ENCODE results near the gene ANXA6.

ANXA6 gene

DNA sequence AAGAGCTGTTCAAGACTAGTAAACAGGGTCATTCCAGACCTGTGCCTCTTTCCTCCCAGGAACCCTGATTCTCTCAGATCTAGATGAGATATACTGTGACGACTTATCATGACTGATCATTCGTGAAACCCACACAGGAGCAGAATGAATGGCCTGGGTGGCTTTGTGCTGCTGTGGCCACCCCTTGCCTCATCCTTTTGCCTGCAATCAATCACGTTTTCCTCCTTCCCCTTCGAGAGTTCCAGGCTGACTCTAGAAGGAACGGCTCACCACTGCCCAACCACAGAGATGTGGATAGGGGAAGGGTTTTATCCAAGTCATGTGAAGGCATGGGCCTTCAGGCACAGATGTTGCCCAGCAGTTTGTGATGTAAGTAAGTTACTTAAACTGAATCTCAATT lies 5.8 kb downstream of the ANXA6 start:
- no peak for DNase-seq

- DNase-seq = peak; percentile 45
Measured at GRCh38 chr5:151151263-151151660, 6.3 kb downstream of the ANXA6 start.

DNA sequence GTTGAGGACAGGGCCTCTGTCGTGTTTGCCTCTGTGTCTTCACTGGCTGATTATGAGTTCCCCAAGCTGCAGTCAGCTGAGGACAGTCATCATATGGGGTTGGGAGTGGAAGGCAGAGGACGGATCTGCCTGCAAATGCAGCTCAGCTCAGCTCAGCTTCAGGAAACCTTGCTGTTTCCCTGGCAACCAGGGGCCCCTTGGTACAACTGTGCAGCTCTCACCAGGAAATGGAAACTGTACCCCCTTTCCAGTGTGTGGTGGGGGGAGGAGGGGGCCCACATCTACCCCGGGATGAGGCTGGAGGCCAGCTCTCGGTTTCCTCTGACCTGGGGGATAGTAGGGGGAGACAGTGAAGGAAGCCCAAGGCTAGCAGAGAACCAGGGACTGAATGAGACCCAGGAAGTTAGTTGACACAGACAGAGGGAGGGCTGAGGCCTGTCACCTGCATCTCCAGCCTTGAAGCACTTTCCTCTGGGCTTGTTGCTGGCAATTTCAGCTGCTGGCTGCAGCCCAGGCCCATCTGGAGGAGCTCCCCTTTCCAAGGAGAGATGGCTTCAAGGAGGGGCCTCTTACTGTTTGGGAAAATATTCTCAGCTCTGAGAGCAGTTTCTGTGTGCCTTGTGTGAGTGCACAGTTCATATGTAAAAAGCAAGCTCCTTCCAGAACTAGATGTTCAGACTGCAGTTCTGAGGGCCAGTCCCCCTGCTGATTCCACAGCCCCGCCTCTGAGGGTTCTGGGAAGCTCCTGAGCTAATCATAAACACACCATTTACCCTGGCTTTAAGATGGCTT lies 6.9 kb downstream of the ANXA6 start:
- peak; percentile 85 for DNase-seq

GRCh38 chr5:151148583-151148982 lies 9.0 kb downstream of the ANXA6 start:
- DNase-seq = peak; percentile 45

GRCh38 chr5:151147033-151147432 lies 10.5 kb downstream of the ANXA6 start:
- no peak for DNase-seq

DNA sequence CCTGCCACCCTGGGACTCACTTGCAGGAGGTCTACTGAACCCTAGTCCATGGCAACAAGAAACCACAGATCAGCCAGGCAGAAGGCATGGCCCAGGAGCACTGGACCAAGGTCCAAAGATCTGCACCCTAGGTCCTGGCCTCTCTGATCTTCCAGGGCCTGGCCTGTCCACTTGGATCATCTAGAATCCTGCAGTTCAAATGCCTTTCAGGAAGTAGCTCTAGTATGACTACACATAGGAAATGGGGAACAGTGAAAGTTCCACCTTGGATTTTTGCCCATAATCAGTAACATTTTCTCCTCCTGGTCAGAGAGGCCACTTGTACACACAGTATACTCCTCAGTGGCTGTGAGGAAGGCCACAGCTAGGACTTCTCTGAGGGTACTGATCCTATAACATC lies 11.5 kb downstream of the ANXA6 start:
- no peak for DNase-seq

GRCh38 chr5:151144922-151145321 lies 12.7 kb downstream of the ANXA6 start:
- DNase-seq = no peak

- no peak for DNase-seq
Measured at GRCh38 chr5:151144275-151144674, 13.3 kb downstream of the ANXA6 start.

- no peak for DNase-seq
Measured at GRCh38 chr5:151143645-151144044, 13.9 kb downstream of the ANXA6 start.

- DNase-seq = no peak
Measured at GRCh38 chr5:151142933-151143332, 14.6 kb downstream of the ANXA6 start.

GRCh38 chr5:151141535-151141934 lies 16.0 kb downstream of the ANXA6 start:
- DNase-seq = peak; percentile 70

DNA sequence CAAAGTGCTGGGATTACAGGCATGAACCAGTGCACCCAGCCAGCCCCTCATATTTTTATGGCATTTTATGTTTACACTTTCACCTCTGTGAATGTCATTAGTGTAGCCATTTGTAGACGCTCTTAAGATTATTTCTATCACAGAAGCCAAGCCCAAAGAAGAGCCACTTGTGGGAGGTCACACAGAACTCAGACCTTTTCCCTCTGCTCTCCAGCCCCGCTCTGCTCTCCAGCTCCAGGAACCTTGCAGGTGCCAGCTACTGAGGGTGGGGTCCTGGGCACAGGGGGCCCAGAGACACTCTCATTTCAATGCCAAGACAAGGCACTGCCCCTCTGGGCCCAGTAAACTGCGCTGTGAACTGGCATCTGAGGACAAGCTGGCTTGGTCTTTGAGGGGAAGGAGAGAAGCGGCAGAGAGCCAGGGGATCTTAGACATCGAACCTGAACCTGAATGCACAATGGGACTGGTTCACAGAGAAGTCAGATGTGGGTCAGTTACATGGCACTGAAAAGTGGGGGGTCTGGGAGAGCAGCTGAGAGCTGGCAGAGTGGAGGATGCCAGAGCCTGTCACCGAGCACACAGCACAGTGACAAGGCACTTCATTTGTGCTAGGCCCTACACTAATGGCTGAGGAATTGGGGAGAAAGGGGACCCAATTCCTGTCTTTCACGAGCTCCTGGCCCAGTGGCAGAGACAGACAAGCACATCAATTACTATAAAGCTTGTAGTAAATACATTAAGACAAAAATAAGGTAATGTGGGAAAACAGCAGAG lies 16.7 kb downstream of the ANXA6 start:
- DNase-seq = no peak

DNA sequence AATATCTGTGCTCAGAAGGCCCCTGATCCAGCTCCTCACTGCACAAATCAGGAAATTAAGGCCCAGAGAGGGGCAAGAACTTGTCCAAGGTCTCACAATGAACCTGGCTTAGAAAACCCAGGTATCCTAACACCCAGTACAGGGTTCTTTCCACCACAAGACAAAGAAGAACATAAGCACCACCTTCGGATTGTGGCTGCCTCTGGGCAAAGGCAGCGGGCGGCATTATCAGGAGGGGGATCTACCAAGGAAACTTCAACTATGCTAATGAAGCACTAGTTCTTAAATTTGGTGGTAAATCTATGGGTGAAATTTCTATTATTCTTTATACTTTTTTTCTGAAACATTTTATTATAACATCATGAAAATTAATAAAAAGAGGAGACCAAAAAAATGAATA lies 17.9 kb downstream of the ANXA6 start:
- DNase-seq = no peak

DNA sequence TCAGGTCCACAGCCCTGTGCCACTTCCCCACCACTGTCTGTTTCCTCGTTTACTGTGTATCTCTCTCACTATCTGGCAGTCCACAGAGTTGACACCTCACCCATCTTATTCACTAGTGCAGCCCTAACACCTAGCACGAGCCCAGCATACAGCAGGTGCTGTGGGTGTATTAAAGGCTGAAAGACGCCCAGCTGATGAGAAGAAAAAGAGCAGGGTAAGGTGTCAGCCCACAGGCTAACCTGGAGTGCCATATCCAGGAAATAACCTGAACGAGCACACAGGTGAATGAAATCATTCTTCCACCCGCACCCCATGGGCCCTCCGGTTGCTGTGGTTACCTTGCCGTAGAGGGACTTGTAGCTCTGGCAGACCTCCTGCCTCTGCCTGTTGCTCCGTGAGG lies 18.6 kb downstream of the ANXA6 start:
- DNase-seq = peak; percentile 57

GRCh38 chr5:151138114-151138513 lies 19.5 kb downstream of the ANXA6 start:
- DNase-seq = no peak

DNA sequence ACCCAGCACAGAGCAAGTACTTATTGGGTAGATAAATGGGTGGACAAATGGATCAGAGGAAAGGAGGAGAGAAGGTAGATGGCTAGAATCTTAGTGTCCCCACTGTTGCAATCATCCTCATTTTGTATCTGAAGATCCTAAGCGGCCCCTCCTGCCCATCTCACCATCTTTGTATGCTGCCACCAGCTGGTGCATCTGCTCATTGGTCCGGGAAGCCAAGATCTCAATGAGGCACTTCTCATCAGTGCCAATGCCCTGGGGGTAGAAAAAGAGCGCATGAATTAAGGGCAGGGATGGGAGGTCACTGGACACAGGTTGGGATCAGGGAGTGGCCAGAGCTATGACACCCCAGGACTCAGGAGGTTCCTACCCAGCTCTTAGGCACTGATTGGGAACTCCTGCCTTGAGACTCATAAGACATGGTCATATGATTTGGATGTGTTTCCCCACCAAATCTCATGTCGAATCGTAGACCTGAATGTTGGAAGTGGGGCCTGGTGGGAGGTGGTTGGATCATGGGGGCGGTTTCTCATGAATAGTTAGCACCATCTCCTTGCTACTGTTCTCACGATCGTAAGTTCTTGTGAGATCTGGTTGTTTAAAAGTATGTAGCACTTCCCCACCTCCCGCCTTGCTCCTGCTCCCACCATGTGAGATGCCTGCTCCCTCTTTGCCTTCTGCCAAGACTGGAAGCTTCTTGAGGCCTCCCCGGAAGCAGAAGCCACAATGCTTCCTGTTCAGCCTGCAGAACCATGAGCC lies 20.3 kb downstream of the ANXA6 start:
- DNase-seq = no peak

GRCh38 chr5:151134228-151134627 lies 23.4 kb downstream of the ANXA6 start:
- DNase-seq = no peak

- DNase-seq = no peak
Measured at GRCh38 chr5:151132963-151133362, 24.6 kb downstream of the ANXA6 start.

DNA sequence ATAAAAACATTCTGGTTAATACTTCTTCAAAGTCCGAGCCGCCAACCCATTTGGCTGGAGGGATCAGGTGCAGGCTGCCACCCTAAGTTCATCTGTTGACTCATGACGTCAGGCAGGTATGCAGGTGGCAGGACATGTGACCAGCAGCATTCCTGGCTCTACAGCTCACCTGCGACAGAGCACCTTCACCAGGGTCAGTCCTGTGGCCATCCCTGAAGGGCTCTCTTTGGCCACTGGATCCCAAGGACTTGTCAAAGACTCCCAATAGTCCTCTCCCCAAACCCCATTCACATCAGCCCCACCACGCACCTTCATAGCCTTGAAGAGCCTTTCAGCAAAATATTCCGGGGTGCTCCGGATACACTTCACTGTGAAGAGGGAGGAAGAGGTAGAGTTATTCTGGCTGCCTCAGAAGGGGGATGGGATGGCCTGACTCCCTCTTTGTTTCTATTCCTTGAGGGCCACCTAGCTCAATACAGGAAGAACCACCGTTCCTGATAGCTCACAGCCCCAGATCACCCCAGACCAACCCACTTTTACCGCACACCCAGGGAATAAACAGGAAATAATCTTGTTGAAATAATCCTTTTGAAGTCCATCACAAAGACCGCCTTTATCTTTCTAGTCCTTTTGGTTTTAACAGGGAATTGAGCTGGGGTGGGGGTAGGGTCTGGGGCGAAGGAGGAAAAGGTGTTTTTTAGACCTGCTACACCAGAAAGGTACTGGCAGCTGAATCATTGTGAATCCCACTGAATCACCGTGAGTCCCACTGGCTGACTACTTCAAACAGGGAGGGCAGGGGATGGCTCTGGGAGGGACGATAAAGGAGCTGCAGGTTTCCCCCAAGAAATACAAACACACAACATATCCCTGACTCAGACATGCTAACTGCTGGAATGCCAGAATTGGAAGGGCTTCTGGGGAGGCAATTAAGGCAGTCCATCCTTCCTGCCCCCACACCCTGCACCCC lies 26.4 kb downstream of the ANXA6 start:
- no peak for DNase-seq

GRCh38 chr5:151130235-151130921 lies 27.2 kb downstream of the ANXA6 start:
- DNase-seq = no peak

DNA sequence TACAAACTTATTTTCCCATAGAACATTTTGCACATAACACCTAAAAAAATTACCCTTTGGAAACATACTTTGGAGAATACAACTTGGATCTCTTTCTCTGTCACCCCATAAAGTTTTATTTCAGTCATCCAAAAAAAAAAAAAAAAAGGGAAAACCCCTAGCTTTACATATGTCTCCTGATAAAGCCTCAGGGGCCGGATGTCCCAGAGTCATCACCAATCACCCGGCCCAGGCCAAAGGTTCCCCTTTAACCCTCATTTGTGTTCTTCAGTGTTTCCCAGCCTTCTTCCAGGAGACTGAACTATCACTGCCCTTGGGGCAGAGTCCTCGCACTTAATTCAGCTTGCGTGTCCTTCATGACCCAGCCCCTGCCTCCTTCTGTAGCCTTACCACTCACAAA lies 28.8 kb downstream of the ANXA6 start:
- no peak for DNase-seq

GRCh38 chr5:151127926-151128325 lies 29.7 kb downstream of the ANXA6 start:
- no peak for DNase-seq
